ENCODE results near the gene PIEZO2.

- TF ChIP-seq CTCF (IDR thresholded peaks at IDR 0.05; ENCODE audit: insufficient read depth, low read length) (no peak), POLR2AphosphoS5 (IDR thresholded peaks at IDR 0.05; ENCODE audit: low read depth) (no peak), REST (IDR thresholded peaks at IDR 0.05; ENCODE audit: insufficient replicate concordance, low read depth) (no peak), GABPA (IDR thresholded peaks at IDR 0.05; ENCODE audit: low read depth) (no peak)
These were observed 273.6 kb downstream of the PIEZO2 start for GRCh38 chr18:10875811-10876210.
